A549 (cell line): Measurements from ENCODE around the gene ACVR1B.

Experiments used
- CEBPB ChIP-seq, 2 experiments: fragments of >200 bp in 1 of 2; sonication (Bioruptor Twin) in 1 of 2; formaldehyde crosslinking in 1 of 2; IDR thresholded peaks; 2 replicates each; pipeline ENCODE4 v1.6.1; 2012 to 2016
- CTCF ChIP-seq: fragments of >200 bp; sonication (Bioruptor Twin); formaldehyde crosslinking; IDR thresholded peaks from 3 replicates; pipeline ENCODE4 v1.5.1; 2016
- E2F6 ChIP-seq: IDR thresholded peaks from 2 replicates; pipeline ENCODE4 v1.6.1; 2012; ENCODE audit warnings: low read depth, borderline replicate concordance
- EHMT2 ChIP-seq: fragments of 200-600 bp; sonication (generic); IDR thresholded peaks from 2 replicates; pipeline ENCODE4 v1.6.1; 2016; ENCODE audit warnings: antibody characterized with exemption, low read depth, mild to moderate bottlenecking, moderate library complexity
- MAX ChIP-seq: IDR thresholded peaks from 2 replicates; pipeline ENCODE4 v1.6.1; 2012
- POLR2A ChIP-seq: IDR thresholded peaks from 2 replicates; pipeline ENCODE4 v1.6.1; 2012; ENCODE audit warnings: mild to moderate bottlenecking, low read length
- RAD21 ChIP-seq, 2 experiments: fragments of >200 bp in 1 of 2; sonication (Bioruptor Twin) in 1 of 2; formaldehyde crosslinking in 1 of 2; IDR thresholded peaks in 1 of 2; conservative IDR thresholded peaks in 1 of 2; 2 replicates in 1 of 2; 3 replicates in 1 of 2; pipeline ENCODE4 v1.6.1; 2012 to 2018; ENCODE audit warnings: inconsistent platforms in 1 of 2
- RARB ChIP-seq: fragments of 250-450 bp; sonication (Bioruptor Pico); IDR thresholded peaks from 2 replicates; pipeline ENCODE4 v1.8.0; 2021; ENCODE audit warnings: mild to moderate bottlenecking, moderate library complexity
- REST ChIP-seq: fragments of 200-600 bp; sonication (generic); IDR thresholded peaks from 2 replicates; pipeline ENCODE4 v1.6.1; 2016; ENCODE audit warnings: antibody characterized with exemption, mild to moderate bottlenecking, moderate library complexity
- USF2 ChIP-seq: fragments of 450-650 bp; IDR thresholded peaks from 2 replicates; pipeline ENCODE4 v1.6.1; 2014; ENCODE audit warnings: antibody characterized with exemption

- TF ChIP-seq E2F6 (no peak), CTCF (no peak), MAX (no peak), RARB (no peak), CEBPB (IDR thresholded peaks at IDR 0.05) (no peak), RAD21 (conservative IDR thresholded peaks at IDR 0.05 in 1 of 2, IDR thresholded peaks at IDR 0.05 in 1 of 2) (no peak), EHMT2 (no peak), POLR2A (no peak), REST (no peak), USF2 (no peak)
These were observed 8.9 kb upstream of the ACVR1B start for GRCh38 chr12:51942501-51943000.
